OCI-LY7 (cell line): ENCODE results near the gene RPL32.

Experiments used
- EZH2phosphoT487 ChIP-seq: fragments of 200-600 bp; sonication (generic); IDR thresholded peaks from 2 replicates; pipeline ENCODE4 v1.6.1; 2018; ENCODE audit warnings: low read depth, borderline replicate concordance, mild to moderate bottlenecking, mixed run types, antibody characterized with exemption, low read length, moderate library complexity, mixed read lengths
- TF ChIP-seq, protein P1 (sequence below): fragments of 200-600 bp; sonication (generic); conservative IDR thresholded peaks from 2 replicates; pipeline ENCODE4 v1.5.1; 2014; ENCODE audit warnings: mild to moderate bottlenecking, antibody characterized with exemption, low read length, moderate library complexity, mixed read lengths

DNA sequence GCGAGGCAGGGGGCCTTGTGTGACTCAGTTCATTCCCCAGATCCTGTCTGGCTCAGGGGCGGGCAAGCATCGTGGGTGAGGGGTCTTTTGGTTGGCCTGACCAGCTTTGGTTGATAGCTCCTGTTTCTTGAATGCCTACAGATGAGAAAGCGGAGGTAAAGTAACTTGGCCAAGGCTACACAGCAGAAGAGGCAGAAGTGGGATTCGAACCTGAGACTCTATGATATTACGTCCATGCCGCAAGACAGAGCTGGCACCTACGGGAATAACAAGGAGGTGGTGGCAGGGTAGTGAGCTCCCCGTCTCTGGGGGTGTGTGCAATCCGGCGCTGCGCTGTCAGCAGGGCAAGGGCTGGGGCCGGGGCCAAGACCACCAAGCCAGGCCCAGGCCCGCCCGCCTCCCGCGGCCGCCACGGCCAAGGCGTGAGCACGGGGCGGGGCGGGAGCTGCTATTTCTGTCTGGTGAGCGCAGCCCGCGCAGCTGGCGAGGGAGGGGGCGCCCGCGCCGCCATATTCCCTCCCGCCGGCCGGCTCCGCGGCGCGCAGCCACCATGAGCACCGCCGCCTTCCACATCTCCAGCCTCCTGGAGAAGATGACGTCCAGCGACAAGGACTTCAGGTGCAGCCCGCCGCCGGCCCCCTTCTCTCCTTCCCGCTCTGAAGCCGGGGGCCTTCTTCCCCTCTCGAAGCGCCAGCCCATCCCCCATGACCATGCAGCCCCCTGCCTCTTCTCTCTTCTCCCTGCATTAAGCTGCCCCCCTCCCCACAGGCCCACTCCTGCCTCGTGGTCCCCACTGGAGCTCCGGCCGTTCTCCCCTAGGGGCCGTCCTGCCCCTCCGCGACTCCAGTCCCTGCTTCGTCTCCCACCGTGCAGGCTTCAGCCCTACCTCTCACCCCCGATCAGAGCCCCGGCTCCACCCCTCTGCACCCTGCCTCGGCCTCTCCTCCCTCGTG, 44.9 kb downstream of the RPL32 start, which contains the start of gene CAND2:
- TF ChIP-seq, protein P1, sequence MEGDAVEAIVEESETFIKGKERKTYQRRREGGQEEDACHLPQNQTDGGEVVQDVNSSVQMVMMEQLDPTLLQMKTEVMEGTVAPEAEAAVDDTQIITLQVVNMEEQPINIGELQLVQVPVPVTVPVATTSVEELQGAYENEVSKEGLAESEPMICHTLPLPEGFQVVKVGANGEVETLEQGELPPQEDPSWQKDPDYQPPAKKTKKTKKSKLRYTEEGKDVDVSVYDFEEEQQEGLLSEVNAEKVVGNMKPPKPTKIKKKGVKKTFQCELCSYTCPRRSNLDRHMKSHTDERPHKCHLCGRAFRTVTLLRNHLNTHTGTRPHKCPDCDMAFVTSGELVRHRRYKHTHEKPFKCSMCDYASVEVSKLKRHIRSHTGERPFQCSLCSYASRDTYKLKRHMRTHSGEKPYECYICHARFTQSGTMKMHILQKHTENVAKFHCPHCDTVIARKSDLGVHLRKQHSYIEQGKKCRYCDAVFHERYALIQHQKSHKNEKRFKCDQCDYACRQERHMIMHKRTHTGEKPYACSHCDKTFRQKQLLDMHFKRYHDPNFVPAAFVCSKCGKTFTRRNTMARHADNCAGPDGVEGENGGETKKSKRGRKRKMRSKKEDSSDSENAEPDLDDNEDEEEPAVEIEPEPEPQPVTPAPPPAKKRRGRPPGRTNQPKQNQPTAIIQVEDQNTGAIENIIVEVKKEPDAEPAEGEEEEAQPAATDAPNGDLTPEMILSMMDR: no peak
- TF ChIP-seq EZH2phosphoT487: no peak
